Heart left ventricle (tissue), 16 donors: Measurements from ENCODE around the gene ETV3. TPM values are rescaled to one million over a fixed set of nuclear protein-coding genes. Genes with fewer than 3 reads are reported as not detected.

Experiments used
- ATAC-seq, 4 donors: fragments of 200-7000 bp; cut with Tn5 transposase; one replicate each; pipeline ENCODE4 v1.9.1; 2020 to 2022; ENCODE audit warnings: moderate library complexity in 4 of 4, mild to moderate bottlenecking in 3 of 4, moderate number of reproducible peaks in 1 of 4
- DNase-seq, 5 donors: peaks; one replicate each; pipeline ENCODE4 v3.0.0-alpha.2; 2020
- H3K27ac ChIP-seq, 12 donors: fragments of 200-600 bp; sonication (generic) in 4 of 12; one replicate each; pipeline versions ENCODE4 v1.5.0 to v1.8.0; 2016 to 2022; ENCODE audit warnings: mild to moderate bottlenecking in 2 of 12
- H3K27me3 ChIP-seq, 9 donors: fragments of 200-600 bp; sonication (generic) in 2 of 9; one replicate each; pipeline versions ENCODE4 v1.5.1 to v1.8.0; 2016 to 2022; ENCODE audit warnings: mild to moderate bottlenecking in 3 of 9
- H3K36me3 ChIP-seq, 9 donors: fragments of 200-600 bp; sonication (generic) in 2 of 9; one replicate each; pipeline versions ENCODE4 v1.5.0 to v1.8.0; 2018 to 2022; ENCODE audit warnings: mild to moderate bottlenecking in 2 of 9
- H3K4me1 ChIP-seq, 12 donors: fragments of 200-600 bp; sonication (generic) in 4 of 12; one replicate each; pipeline versions ENCODE4 v1.5.0 to v1.8.0; 2016 to 2022; ENCODE audit warnings: mild to moderate bottlenecking in 3 of 12
- H3K4me3 ChIP-seq, 12 donors: fragments of 200-600 bp; sonication (generic) in 4 of 12; one replicate each; pipeline versions ENCODE4 v1.5.0 to v1.8.0; 2017 to 2022; ENCODE audit warnings: mild to moderate bottlenecking in 9 of 12, moderate library complexity in 4 of 12
- H3K9me3 ChIP-seq, 12 donors: fragments of 200-600 bp; sonication (generic) in 4 of 12; one replicate each; pipeline versions ENCODE4 v1.5.0 to v1.8.0; 2016 to 2022; ENCODE audit warnings: mild to moderate bottlenecking in 1 of 12
- POLR2A ChIP-seq, 2 donors: fragments of 450-650 bp; IDR thresholded peaks; one replicate each; pipeline ENCODE4 v1.6.1; 2017; ENCODE audit warnings: antibody characterized with exemption in 2 of 2, mild to moderate bottlenecking in 2 of 2, moderate library complexity in 2 of 2
- WGBS, 4 donors: extraction: QIAGEN DNeasy Blood & Tissue Kit in 2 of 4; methylation state at CpG; one replicate each; pipeline versions ENCODE4 v1.1.5 to v1.1.7; 2013 to 2018; 5-methylcytosine and 5-hydroxymethylcytosine counted together
- intact Hi-C, 10 donors: fragments of 100-400 bp; cut with DNase I; formaldehyde crosslinking; loops; one replicate each; pipeline versions ENCODE4 v1.11.1 to v1.14.2; 2022
- polyA plus RNA-seq, 2 donors: library from polyadenylated mRNA; stranded (reverse); fragments of 200-250 nt; gene quantifications; one replicate each; pipeline ENCODE4 v1.2.3, GENCODE V29; 2013
- total RNA-seq, 9 donors: library from RNA; depleted of rRNA in 2 of 9; stranded (reverse); fragments of >200 nt in 2 of 9; fragmentation: NEBNext Ultra II Directional in 3 of 9; extraction: Animal tissue kit (Norgen Biotek cat#: 25700) in 3 of 9; gene quantifications; one replicate each; pipeline versions ENCODE4 v1.1.0 to v1.2.4, GENCODE V29; 2016 to 2023
- TF ChIP-seq, protein P1 (sequence below), 12 donors: fragments of 200-600 bp; sonication (generic) in 4 of 12; IDR thresholded peaks; one replicate each; pipeline versions ENCODE4 v1.5.0 to v1.8.0; 2018 to 2022; ENCODE audit warnings: antibody characterized with exemption in 12 of 12, mild to moderate bottlenecking in 5 of 12
- donor health status: ischemic (EF 13 %, LVEDD 7.1; RV severe dilation, severe dysfunction).
- donor health status: healthy with polysubstance abuse.
- donor health status: DM: no; HTN: yes; CAD: no.
- donor health status: DM: no; HTN: no; CAD: no.
- donor health status: ischemic (EF 25% LVEDD 6.9; RV normal size, moderate dysfunction).
- donor health status: ischemic (EF 25% LVEDD 5.7; RV mildly dilated, moderate dysfunction).
- donor health status: healthy.
- donor health status: DM: yes; HTN: yes; CAD: no.
- donor health status: ischemic (EF 35%, LVEDD 5.7; RV mildly dilated, moderate dysfunction).
- donor health status: nonischemic (EF 11% LVEDD 7.7; RV severe dilation, severe dysfunction).
- donor health status: DM: yes; HTN: yes; CAD: no.
- donor health status: PGD.
- donor health status: ischemic (EF 29% LVEDD 5.4; RV normal size, mild dysfunction).
- donor health status: nonischemic (EF 23%, LVEDD 6.1; RV moderate dilation, normal function).

The ETV3 gene
- total and polyA plus RNA-seq, 11 donors, result 4.5 to 24.3 (median 15.9) TPM

- peaks cover 0 to 78% (median 76%) of the 10 kb centered on the region in 9 donors for H3K36me3 ChIP-seq
- ATAC-seq (no peak), DNase-seq (no peak)
- 71 to 81% (median 75%) methylated on average over 2 of the region's 2 CpGs for WGBS, 4 donors
- H3K4me1 ChIP-seq, result peaks cover 0 to 41% (median 16%) of the 10 kb centered on the region in 12 donors
- no peaks in the 10 kb centered on the region for H3K9me3 ChIP-seq
- H3K27me3 ChIP-seq, result no peaks in the 10 kb centered on the region
- no peak overlapping the region for H3K27ac ChIP-seq
- intact Hi-C loops, result no loop called here
- no peak overlapping the region for H3K4me3 ChIP-seq
- TF ChIP-seq, protein P1, sequence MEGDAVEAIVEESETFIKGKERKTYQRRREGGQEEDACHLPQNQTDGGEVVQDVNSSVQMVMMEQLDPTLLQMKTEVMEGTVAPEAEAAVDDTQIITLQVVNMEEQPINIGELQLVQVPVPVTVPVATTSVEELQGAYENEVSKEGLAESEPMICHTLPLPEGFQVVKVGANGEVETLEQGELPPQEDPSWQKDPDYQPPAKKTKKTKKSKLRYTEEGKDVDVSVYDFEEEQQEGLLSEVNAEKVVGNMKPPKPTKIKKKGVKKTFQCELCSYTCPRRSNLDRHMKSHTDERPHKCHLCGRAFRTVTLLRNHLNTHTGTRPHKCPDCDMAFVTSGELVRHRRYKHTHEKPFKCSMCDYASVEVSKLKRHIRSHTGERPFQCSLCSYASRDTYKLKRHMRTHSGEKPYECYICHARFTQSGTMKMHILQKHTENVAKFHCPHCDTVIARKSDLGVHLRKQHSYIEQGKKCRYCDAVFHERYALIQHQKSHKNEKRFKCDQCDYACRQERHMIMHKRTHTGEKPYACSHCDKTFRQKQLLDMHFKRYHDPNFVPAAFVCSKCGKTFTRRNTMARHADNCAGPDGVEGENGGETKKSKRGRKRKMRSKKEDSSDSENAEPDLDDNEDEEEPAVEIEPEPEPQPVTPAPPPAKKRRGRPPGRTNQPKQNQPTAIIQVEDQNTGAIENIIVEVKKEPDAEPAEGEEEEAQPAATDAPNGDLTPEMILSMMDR (IDR thresholded peaks at IDR 0.05), result no peak
- TF ChIP-seq POLR2A (IDR thresholded peaks at IDR 0.05), result no peak
These were observed 4.8 kb downstream of the ETV3 start for GRCh38 chr1:157133426-157133825.

GRCh38 chr1:157132616-157133167 lies 5.5 kb downstream of the ETV3 start:
- H3K4me1 ChIP-seq, result peaks cover 0 to 41% (median 16%) of the 10 kb centered on the region in 12 donors
- no peaks in the 10 kb centered on the region for H3K9me3 ChIP-seq
- no peak for TF ChIP-seq POLR2A (IDR thresholded peaks at IDR 0.05)
- TF ChIP-seq, protein P1 (IDR thresholded peaks at IDR 0.05), result no peak
- intact Hi-C loops, result no loop called here
- H3K4me3 ChIP-seq, result no peak overlapping the region
- H3K36me3 ChIP-seq, result peaks cover 0 to 86% (median 83%) of the 10 kb centered on the region in 9 donors
- no peak overlapping the region for H3K27ac ChIP-seq
- H3K27me3 ChIP-seq, result no peaks in the 10 kb centered on the region
- no peak for ATAC-seq
- 57 to 80% (median 62%) methylated on average over 2 of the region's 2 CpGs for WGBS, 4 donors
- no peak for DNase-seq

DNA sequence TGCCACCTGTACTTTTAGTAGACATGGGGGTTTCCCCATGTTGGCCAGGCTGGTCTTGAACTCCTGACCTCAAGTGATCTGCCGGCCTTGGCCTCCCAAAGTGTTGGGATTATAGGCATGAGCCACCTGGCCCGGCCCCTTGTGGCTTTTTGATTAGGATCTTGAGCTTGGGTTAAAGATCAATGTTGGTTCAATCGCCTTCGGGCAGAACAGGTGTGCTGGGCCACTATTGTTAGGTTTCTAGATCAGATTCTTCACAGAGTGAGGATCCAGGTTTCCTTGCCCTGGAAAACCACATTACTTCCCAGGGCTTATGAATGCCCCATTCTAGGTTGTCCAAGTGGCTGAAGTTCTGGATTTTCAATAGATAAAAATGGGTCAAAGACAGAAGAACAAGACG lies 6.1 kb downstream of the ETV3 start:
- WGBS, 4 donors, result 89 to 95% (median 91%) methylated on average over 5 of the region's 5 CpGs

DNA sequence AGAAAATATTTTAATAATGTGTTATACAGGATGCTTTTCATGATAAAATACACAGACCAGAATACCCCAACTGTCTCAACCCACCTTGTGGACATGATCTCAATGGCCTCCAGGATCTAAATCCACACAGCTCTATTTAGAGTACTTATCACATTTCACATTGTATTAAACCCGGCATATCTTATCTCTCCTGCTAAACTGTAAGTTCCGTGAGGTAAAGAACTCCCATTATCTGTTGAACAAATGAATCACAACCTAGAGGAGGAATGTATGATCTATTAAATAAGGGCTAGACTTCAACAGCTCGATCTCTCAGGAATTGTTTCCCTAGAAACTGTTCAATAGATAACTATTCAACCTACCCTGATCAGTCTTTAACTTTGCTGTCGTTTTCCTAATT lies 6.9 kb downstream of the ETV3 start:
- intact Hi-C loops, result no loop called here
- peaks cover 0 to 100% (median 96%) of the 10 kb centered on the region in 9 donors for H3K36me3 ChIP-seq
- 45 to 60% (median 54%) methylated on average over 4 of the region's 4 CpGs for WGBS, 4 donors

More for the DNA sequence above, 6.1 kb downstream of the ETV3 start:
- Histone ChIP-seq H3K27me3 (no peaks in the 10 kb centered on the region), H3K9me3 (no peaks in the 10 kb centered on the region), H3K4me3 (no peak overlapping the region), H3K4me1 (peaks cover 0 to 40% (median 15%) of the 10 kb centered on the region in 12 donors), H3K27ac (no peak overlapping the region), H3K36me3 (peaks cover 0 to 91% (median 89%) of the 10 kb centered on the region in 9 donors)
- DNase-seq, result no peak
- TF ChIP-seq POLR2A (IDR thresholded peaks at IDR 0.05), result no peak
- TF ChIP-seq, protein P1 (IDR thresholded peaks at IDR 0.05), result no peak
- no peak for ATAC-seq
- intact Hi-C loops, result no loop called here

More for the DNA sequence above, 6.9 kb downstream of the ETV3 start:
- no peak for ATAC-seq
- TF ChIP-seq POLR2A (IDR thresholded peaks at IDR 0.05), result no peak
- TF ChIP-seq, protein P1 (IDR thresholded peaks at IDR 0.05), result no peak
- Histone ChIP-seq H3K27me3 (no peaks in the 10 kb centered on the region), H3K4me1 (peaks cover 0 to 31% (median 7%) of the 10 kb centered on the region in 12 donors), H3K4me3 (no peak overlapping the region), H3K9me3 (no peaks in the 10 kb centered on the region), H3K27ac (no peak overlapping the region)
- no peak for DNase-seq
